Left cardiac atrium (tissue), 4 donors: Measurements from ENCODE around the gene BSN. TPM values are rescaled to one million over a fixed set of nuclear protein-coding genes. Genes with fewer than 3 reads are reported as not detected.

ENCODE experiments used
- ATAC-seq, 2 donors: fragments of 200-7000 bp; cut with Tn5 transposase; one replicate each; pipeline ENCODE4 v1.9.1; 2020; ENCODE audit warnings: mild to moderate bottlenecking in 2 of 2, moderate library complexity in 2 of 2
- DNase-seq: peaks from one replicate; pipeline ENCODE4 v3.0.0-alpha.2; 2020
- intact Hi-C, 2 donors: fragments of 100-400 bp; cut with DNase I; formaldehyde crosslinking; loops; one replicate each; pipeline versions ENCODE4 v1.14.1 to v1.15.1; 2022 to 2023
- total RNA-seq, 2 donors: library from RNA; stranded (reverse); fragmentation: NEBNext Ultra II Directional; extraction: Animal tissue kit (Norgen Biotek cat#: 25700); gene quantifications; one replicate each; pipeline ENCODE4 v1.2.1, GENCODE V29; 2021
- donor health status: DM: no; HTN: yes; CAD: no.
- donor health status: DM: no; HTN: yes; CAD: no; lungs with severe emphysema.
- donor health status: DM: yes; HTN: yes; CAD: no.
- donor health status: Dilated cardiomyopathy.

The BSN gene
- total RNA-seq, 2 donors from 2014 or later, result 0.27 to 0.39 TPM

DNA sequence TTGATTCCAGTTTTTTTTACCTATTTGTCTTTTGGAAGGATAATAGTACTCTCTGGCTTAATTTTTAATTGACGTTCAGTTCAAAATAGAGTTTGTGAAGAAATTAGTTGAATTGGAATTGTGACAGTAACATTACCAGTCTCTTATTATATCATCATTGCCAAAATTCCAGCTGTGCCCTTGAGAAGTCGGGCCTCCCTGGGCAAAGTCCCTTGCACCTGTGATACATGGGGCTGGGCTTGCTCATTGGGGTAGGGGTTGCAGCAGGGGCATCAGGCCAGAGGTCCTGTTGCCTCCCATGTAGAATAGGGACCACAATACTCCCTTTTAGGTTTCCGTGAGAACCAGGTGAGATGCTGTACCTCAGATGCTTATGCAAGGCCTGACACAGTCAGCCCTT, 92.0 kb downstream of the BSN start:
- ATAC-seq (no peak), DNase-seq (no peak)
- intact Hi-C loops, result no loop called here

- ATAC-seq (peak; percentile 87 to 89), DNase-seq (no peak)
- intact Hi-C loops, result no loop called here
Measured at GRCh38 chr3:49647741-49648140, 93.5 kb downstream of the BSN start.

DNA sequence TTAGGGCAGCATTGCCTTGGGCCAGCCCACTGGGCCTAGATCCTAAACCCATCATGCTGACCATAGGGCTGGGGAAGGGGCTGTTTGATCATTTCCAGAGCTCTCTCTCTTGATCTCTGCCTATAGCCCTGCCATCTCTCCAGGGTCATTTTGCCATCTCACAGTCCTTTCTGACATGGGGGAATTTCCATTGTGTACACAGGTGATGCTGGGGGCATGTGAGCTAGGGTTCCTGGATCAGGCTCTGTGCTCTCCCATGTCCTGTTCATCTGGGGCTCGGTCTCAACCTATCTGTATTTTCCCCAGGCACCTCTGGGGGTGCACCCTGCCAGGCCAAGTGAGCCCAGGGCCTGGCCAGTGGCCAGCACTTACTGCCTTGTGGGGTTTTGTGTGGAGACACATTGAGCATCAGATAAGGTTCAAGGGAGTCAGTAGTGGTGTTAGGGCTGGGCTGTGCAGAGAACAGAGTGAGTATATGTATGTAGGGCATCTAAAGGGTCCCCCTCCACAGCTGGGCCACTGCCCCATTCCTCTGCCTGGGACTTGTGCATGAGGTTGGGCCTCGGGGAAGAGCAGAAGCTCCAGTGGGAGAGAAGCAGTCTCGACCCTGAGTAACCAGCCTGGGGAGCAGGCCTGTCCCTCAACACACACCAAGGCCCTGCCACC, 94.2 kb downstream of the BSN start:
- ATAC-seq, result peak in 1 of 2 donors; percentile 7
- intact Hi-C loops, result no loop called here
- DNase-seq, result peak; percentile 5

- no peak for DNase-seq
- ATAC-seq, result no peak
- intact Hi-C loops, result no loop called here
Measured at GRCh38 chr3:49649576-49649975, 95.3 kb downstream of the BSN start.

DNA sequence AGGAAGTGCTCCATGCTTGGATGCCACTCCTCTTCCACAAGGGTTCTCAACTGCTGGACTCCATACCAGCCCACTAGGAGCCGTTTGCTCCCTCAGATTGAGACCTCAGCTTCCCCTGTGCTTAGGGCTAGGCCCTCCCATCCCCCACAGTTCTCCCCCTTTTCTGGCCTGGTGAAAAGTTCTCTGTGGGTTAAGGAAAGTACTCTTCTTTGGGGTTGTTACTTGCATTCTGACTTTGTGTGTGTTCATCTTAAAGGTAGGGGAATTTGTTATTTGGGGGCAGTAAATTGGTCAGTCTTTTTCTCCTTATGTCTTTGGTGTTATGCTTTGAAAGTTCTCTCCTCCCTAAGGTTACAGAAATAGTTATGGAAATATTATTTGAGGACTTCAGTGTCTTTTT, 95.9 kb downstream of the BSN start:
- ATAC-seq (no peak), DNase-seq (no peak)
- intact Hi-C loops, result no loop called here

GRCh38 chr3:49650637-49651036, 96.4 kb downstream of the BSN start:
- ATAC-seq (no peak), DNase-seq (no peak)

GRCh38 chr3:49652218-49652902, 98.1 kb downstream of the BSN start:
- ATAC-seq (no peak), DNase-seq (no peak)
- intact Hi-C loops, result no loop called here

More at GRCh38 chr3:49650637-49651036, 96.4 kb downstream of the BSN start:
- intact Hi-C loops, result no loop called here

DNA sequence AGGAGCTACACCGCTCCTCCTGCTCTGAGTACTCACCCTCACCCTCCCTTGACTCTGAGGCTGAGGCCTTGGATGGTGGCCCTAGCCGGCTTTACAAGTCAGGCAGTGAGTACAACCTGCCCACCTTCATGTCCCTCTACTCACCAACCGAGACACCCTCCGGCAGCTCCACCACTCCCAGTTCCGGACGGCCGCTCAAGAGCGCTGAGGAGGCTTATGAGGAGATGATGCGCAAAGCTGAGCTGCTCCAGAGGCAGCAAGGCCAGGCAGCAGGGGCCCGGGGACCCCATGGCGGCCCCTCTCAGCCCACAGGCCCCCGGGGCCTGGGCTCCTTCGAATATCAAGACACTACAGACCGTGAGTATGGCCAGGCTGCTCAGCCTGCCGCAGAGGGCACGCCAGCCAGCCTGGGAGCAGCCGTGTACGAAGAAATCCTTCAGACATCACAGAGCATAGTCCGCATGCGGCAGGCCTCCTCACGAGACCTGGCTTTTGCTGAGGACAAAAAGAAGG, 98.7 kb downstream of the BSN start:
- ATAC-seq, result no peak

GRCh38 chr3:49653621-49654020, 99.3 kb downstream of the BSN start:
- DNase-seq (no peak), ATAC-seq (no peak)
- intact Hi-C loops, result no loop called here

More for the DNA sequence above, 98.7 kb downstream of the BSN start:
- DNase-seq, result no peak
- intact Hi-C loops, result no loop called here

DNA sequence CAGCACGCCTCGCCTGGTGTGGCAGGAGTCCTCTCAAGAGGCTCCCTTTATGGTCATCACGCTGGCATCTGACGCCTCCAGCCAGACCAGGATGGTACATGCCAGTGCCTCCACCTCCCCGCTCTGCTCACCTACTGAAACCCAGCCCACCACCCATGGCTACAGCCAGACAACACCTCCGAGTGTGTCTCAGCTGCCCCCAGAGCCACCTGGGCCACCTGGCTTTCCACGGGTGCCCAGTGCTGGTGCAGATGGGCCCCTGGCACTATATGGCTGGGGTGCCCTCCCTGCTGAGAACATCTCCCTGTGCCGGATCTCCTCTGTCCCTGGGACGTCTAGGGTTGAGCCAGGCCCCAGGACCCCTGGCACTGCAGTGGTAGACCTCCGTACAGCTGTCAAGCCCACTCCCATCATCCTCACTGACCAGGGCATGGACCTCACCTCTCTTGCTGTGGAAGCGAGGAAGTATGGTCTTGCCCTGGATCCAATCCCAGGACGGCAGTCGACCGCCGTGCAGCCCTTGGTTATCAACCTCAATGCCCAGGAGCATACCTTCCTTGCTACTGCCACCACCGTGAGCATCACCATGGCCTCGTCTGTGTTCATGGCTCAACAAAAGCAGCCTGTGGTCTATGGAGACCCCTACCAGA, 100.0 kb downstream of the BSN start:
- ATAC-seq (no peak), DNase-seq (no peak)
- intact Hi-C loops, result no loop called here

DNA sequence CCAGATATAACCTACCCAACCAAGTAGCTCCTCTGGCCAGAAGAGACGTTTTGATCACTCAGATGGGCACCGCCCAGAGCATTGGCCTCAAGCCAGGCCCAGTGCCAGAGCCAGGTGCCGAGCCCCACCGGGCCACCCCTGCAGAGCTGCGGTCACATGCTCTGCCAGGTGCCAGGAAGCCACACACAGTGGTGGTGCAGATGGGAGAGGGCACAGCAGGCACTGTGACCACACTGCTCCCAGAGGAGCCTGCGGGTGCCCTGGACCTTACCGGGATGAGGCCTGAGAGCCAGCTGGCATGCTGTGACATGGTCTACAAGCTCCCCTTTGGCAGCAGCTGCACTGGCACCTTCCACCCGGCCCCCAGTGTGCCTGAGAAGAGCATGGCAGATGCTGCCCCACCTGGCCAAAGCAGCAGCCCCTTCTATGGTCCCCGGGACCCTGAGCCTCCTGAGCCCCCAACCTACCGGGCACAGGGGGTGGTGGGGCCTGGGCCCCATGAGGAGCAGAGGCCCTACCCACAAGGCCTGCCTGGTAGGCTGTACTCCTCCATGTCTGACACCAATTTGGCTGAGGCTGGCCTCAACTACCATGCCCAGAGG, 100.8 kb downstream of the BSN start:
- no peak for DNase-seq
- no peak for ATAC-seq
- intact Hi-C loops, result no loop called here

DNA sequence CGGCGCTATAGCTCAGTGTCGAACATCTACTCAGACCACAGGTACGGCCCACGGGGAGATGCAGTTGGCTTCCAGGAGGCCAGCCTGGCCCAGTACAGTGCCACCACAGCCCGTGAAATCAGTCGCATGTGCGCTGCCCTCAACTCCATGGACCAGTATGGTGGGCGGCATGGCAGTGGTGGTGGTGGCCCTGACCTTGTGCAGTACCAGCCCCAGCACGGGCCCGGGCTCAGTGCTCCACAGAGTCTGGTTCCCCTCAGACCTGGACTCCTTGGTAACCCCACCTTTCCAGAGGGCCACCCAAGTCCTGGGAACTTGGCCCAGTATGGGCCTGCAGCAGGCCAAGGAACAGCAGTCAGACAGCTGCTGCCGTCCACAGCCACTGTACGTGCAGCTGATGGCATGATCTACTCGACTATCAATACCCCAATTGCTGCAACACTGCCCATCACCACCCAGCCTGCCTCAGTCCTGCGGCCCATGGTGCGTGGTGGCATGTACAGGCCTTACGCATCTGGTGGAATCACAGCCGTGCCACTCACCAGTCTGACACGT, 101.5 kb downstream of the BSN start:
- intact Hi-C loops, result no loop called here
- ATAC-seq (no peak), DNase-seq (no peak)

DNA sequence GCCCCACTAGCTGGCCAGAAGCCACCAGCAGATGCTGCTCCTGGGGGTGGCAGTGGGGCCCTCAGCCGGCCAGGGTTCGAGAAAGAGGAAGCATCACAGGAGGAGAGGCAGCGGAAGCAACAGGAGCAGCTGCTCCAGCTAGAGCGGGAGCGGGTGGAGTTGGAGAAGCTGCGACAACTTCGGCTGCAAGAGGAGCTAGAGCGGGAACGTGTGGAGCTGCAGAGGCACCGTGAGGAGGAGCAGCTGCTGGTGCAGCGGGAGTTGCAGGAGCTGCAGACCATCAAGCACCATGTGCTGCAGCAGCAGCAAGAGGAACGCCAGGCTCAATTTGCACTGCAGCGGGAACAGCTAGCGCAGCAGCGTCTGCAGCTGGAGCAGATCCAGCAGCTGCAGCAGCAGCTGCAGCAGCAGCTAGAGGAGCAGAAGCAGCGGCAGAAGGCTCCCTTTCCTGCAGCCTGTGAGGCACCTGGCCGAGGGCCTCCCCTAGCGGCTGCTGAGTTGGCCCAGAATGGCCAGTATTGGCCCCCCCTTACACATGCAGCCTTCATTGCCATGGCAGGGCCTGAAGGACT, 102.3 kb downstream of the BSN start:
- ATAC-seq (no peak), DNase-seq (no peak)
- intact Hi-C loops, result no loop called here

GRCh38 chr3:49657208-49657915, 103.1 kb downstream of the BSN start:
- ATAC-seq, result no peak
- DNase-seq, result no peak
- intact Hi-C loops, result no loop called here

GRCh38 chr3:49658711-49659110, 104.4 kb downstream of the BSN start:
- intact Hi-C loops, result no loop called here

DNA sequence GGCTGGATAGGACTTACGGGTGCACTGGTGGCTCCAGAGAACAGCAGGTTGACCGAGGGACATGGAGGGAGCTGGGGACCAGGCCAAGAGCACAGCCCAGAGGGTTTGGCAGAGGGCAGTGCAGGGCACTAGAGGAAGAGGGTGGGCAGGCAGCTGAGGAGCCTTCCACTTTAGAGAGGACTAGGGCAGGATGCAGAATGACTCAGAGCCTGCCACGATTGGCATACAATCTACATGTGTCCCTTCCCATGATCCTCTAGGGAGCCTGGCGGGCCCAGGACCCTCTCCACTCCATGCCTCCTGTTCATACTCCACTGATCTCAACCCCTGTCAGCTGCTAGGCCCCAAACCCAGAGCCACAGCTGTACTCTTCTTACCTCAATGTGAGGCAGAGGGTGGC, 105.5 kb downstream of the BSN start:
- no peak for ATAC-seq
- intact Hi-C loops, result no loop called here
- no peak for DNase-seq

More at GRCh38 chr3:49658711-49659110, 104.4 kb downstream of the BSN start:
- no peak for ATAC-seq
- DNase-seq, result no peak

DNA sequence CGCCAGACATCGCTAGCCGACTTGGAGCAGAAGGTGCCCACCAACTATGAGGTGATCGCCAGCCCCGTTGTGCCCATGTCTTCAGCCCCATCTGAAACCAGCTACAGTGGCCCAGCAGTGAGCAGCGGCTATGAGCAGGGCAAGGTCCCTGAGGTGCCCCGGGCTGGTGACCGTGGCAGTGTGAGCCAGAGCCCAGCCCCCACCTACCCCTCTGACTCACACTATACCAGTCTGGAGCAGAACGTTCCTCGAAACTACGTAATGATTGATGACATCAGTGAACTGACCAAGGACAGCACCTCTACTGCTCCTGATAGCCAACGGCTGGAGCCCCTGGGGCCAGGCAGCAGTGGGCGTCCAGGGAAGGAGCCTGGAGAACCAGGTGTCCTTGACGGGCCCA, 107.0 kb downstream of the BSN start:
- ATAC-seq, result no peak
- intact Hi-C loops, result no loop called here

DNA sequence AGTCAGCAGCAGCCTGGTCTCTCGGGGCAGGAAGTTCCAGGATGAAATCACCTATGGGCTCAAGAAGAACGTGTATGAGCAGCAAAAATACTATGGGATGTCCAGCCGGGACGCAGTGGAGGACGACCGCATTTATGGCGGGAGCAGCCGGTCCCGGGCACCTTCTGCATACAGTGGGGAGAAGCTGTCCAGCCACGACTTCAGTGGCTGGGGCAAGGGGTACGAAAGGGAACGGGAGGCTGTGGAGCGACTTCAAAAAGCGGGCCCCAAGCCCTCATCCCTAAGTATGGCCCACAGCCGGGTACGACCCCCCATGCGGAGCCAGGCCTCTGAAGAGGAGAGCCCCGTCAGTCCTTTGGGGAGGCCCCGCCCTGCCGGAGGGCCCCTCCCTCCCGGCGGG, 107.7 kb downstream of the BSN start:
- intact Hi-C loops, result no loop called here
- no peak for DNase-seq
- ATAC-seq, result no peak

More for the DNA sequence above, 107.0 kb downstream of the BSN start:
- no peak for DNase-seq
